CD4-positive, alpha-beta T cell treated with Interleukin-12 subunit alpha and Interleukin-12 subunit beta, for 1 hour (primary cell): ENCODE results near the gene ZNF684.

ENCODE experiments used
- DNase-seq: peaks from one replicate; pipeline ENCODE4 v3.0.0-alpha.2; 2020

ZNF684 gene

GRCh38 chr1:40575336-40575735 lies 43.9 kb downstream of the ZNF684 start:
- DNase-seq, result no peak

GRCh38 chr1:40582116-40582515 lies 50.7 kb downstream of the ZNF684 start:
- DNase-seq, result no peak

- DNase-seq, result no peak
These were observed 52.5 kb downstream of the ZNF684 start for GRCh38 chr1:40583980-40584379.

GRCh38 chr1:40588586-40588985 lies 57.1 kb downstream of the ZNF684 start:
- no peak for DNase-seq

GRCh38 chr1:40592107-40592803 lies 60.8 kb downstream of the ZNF684 start:
- peak; percentile 19 for DNase-seq

- no peak for DNase-seq
These were observed 62.2 kb downstream of the ZNF684 start for GRCh38 chr1:40593449-40594186.

GRCh38 chr1:40594187-40594531 lies 62.7 kb downstream of the ZNF684 start:
- DNase-seq, result no peak

GRCh38 chr1:40595623-40596022 lies 64.2 kb downstream of the ZNF684 start:
- no peak for DNase-seq
